Kidney epithelial cell (primary cell): ENCODE measurements around the gene STEAP1B. TPM values are rescaled to one million over a fixed set of nuclear protein-coding genes. Genes with fewer than 3 reads are reported as not detected.

Experiments
- DNase-seq: peaks from one replicate; pipeline ENCODE4 v3.0.0-alpha.2; 2010; ENCODE audit warnings: low read depth
- H3K27me3 ChIP-seq: 2 replicates; pipeline ENCODE4 v1.6.0; 2011; ENCODE audit warnings: low read length; ENCODE audit not compliant: control insufficient read depth, insufficient read depth
- H3K36me3 ChIP-seq: 2 replicates; pipeline ENCODE4 v1.5.1; 2011; ENCODE audit warnings: low read length; ENCODE audit not compliant: control insufficient read depth, insufficient read depth
- H3K4me3 ChIP-seq: 2 replicates; pipeline ENCODE4 v1.5.1; 2011; ENCODE audit warnings: low read depth, mild to moderate bottlenecking, control low read depth, low read length
- total RNA-seq: library from RNA; depleted of rRNA; stranded (reverse); fragments of >200 nt; gene quantifications from 2 replicates; pipeline ENCODE4 v1.2.3, GENCODE V29; 2015
- TF ChIP-seq, protein P1 (sequence below): IDR thresholded peaks from 2 replicates; pipeline ENCODE4 v1.5.1; 2011; ENCODE audit warnings: mild to moderate bottlenecking, moderate library complexity, low read length, control low read depth, inconsistent platforms; ENCODE audit not compliant: insufficient read depth, poor library complexity, severe bottlenecking

Gene STEAP1B
- total RNA-seq, 1 donor from 2014 or later, result not detected

DNA sequence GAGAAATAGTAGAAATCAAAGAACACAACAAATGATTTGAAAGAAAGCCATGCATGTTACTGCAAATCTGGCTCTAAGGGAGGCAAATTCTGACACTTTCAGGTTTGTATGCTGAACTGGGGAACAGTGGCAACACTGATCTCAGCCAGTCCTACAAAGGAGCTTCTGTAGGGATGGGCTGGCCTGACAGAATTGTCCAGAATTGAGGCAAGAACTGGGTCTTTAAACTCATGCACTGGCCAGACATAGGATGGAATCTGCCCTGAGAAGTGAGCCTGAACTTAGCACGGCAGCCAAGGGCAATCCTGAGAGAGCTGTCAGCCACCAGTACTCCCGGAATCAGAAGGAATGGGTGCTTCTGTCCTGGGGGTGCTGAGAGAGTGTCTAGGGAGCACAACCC lies 72.1 kb downstream of the STEAP1B start:
- Histone ChIP-seq H3K4me3 (no peak overlapping the region), H3K27me3 (no peaks in the 10 kb centered on the region), H3K36me3 (no peaks in the 10 kb centered on the region)
- TF ChIP-seq, protein P1, sequence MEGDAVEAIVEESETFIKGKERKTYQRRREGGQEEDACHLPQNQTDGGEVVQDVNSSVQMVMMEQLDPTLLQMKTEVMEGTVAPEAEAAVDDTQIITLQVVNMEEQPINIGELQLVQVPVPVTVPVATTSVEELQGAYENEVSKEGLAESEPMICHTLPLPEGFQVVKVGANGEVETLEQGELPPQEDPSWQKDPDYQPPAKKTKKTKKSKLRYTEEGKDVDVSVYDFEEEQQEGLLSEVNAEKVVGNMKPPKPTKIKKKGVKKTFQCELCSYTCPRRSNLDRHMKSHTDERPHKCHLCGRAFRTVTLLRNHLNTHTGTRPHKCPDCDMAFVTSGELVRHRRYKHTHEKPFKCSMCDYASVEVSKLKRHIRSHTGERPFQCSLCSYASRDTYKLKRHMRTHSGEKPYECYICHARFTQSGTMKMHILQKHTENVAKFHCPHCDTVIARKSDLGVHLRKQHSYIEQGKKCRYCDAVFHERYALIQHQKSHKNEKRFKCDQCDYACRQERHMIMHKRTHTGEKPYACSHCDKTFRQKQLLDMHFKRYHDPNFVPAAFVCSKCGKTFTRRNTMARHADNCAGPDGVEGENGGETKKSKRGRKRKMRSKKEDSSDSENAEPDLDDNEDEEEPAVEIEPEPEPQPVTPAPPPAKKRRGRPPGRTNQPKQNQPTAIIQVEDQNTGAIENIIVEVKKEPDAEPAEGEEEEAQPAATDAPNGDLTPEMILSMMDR, result no peak
- DNase-seq, result no peak

DNA sequence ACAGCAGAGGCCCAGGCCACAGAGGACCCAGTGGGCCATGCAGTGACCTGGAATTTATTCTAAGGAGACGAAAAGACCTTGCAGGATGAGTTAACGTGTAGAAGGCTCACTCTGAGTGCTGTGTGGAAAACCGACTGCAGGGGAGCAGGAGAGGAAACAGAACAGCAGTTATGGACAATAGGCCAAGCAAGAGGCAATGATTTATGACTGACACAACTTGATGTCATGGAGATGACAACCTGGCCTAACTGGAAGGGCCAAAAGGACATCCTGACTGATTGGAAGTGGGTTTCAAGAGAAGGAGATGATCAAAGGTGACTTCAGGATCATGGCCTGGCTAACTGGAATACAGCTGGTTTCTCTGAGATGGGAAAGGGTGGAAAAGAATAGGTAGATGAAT lies 72.9 kb downstream of the STEAP1B start:
- DNase-seq, result no peak
- Histone ChIP-seq H3K36me3 (no peaks in the 10 kb centered on the region), H3K4me3 (no peak overlapping the region), H3K27me3 (no peaks in the 10 kb centered on the region)
- TF ChIP-seq, protein P1, result no peak

DNA sequence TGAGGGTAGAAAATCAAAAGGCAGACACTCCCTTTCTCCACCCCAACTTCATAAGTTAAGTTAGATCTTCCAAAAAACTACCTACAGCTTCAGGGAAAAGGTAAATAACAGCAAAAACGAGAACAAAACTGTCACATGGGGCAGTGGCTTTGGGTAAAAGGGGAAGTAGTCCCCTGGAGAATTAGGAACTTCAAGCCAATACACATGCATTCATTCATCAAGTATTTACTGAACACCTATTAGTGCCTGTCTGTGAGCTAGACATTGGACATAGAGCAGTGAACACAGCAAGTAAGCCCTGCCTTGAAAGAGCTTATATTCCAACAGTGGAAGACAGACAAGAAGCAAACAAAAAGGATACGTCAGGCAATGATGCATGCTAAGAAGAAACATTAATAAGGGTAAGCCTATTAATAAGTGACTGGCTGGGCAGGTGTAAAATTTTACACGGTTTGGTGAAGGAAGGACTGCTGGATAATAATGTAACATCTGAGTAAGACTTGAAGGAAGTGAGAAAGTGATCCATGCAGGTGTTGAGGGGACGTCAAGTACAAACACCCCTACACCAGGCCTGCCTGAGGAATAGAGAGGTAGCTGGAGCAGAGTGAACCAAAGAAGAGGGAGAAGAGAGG lies 73.4 kb downstream of the STEAP1B start:
- no peak for DNase-seq
- Histone ChIP-seq H3K36me3 (no peaks in the 10 kb centered on the region), H3K4me3 (no peak overlapping the region), H3K27me3 (no peaks in the 10 kb centered on the region)
- TF ChIP-seq, protein P1, result no peak

DNA sequence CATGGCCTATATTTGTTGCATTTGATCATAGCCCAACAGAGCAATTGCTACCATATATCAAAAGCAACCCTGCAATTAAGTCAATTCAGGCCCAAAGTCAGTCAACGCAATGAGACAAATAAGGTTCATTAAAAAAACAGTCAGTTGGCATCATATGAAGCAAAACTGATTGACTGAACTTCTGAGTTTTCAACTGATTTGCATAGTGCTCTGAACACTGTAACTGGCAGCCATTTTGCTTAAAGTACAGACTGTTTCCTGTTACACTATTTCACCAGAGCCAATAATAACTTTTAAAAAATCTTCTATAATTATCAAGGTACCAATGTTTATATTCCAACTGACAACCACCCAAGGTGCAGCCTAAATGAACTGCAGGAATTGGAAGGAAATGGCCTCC lies 74.6 kb downstream of the STEAP1B start:
- no peak for DNase-seq
- no peak overlapping the region for H3K4me3 ChIP-seq

DNA sequence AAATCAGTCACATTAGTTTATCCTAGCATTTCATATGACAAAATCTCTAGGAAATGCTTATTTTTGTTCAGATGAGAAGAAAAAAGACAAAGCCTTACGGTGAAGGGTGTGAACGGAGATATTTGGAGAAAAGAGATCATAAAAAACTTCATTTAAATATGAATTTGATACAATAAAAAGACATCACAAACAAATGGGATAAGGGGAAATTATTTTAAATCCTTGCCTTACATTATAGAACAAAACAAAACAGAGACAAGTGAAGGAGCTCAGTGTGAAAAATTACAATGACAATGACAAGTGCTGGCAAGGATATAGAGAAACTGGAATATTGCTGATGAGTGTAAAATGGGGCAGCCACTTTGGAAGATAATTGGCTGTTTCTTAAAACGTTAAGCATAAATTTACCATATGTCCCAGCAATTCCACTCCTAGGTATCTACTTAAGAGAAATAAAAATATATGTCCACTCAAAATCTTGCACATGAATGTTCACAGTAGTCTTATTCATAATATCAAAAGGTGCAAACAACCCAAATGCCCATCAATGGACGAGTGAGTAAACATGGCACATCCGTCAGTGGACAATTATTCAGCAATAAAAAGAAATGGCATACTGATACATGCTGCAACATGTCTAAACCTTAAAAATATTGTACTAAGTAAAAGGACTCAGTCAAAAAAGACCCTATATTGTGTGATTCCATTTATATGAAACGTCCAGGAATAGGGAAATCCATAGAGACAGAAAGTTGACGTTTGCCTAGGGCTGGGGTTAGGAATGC lies 77.0 kb downstream of the STEAP1B start:
- no peaks in the 10 kb centered on the region for H3K36me3 ChIP-seq
- H3K27me3 ChIP-seq, result no peaks in the 10 kb centered on the region
- DNase-seq, result no peak
- TF ChIP-seq, protein P1, result no peak
- H3K4me3 ChIP-seq, result no peak overlapping the region

More for the DNA sequence above, 74.6 kb downstream of the STEAP1B start:
- TF ChIP-seq, protein P1, result no peak
- Histone ChIP-seq H3K27me3 (no peaks in the 10 kb centered on the region), H3K36me3 (no peaks in the 10 kb centered on the region)
